CD4-positive, alpha-beta T cell treated with Interleukin-1 beta for 1 hour (primary cell): ENCODE measurements around the gene GDAP1L1.
"Not testable (repeated sequence)": the region's sequence is repeated elsewhere in the genome, so short reads cannot be mapped to it uniquely, and the experiment has no call there.

ENCODE experiments used
- DNase-seq, 2 donors: peaks; one replicate each; pipeline ENCODE4 v3.0.0-alpha.2; 2020 to 2022

Gene GDAP1L1

GRCh38 chr20:44256961-44257360 lies 9.9 kb downstream of the GDAP1L1 start:
- no peak for DNase-seq

- no peak for DNase-seq
Measured at GRCh38 chr20:44258226-44258890, 11.2 kb downstream of the GDAP1L1 start.

- DNase-seq, result no peak
Measured at GRCh38 chr20:44264287-44264686, 17.2 kb downstream of the GDAP1L1 start.

GRCh38 chr20:44268802-44269201 lies 21.7 kb downstream of the GDAP1L1 start:
- DNase-seq, result no peak

GRCh38 chr20:44271915-44272663 lies 25.0 kb downstream of the GDAP1L1 start:
- peak in 1 of 2 donors; percentile 2 for DNase-seq

- DNase-seq, result no peak
Measured at GRCh38 chr20:44273231-44274215, 26.4 kb downstream of the GDAP1L1 start.

- no peak for DNase-seq
Measured at GRCh38 chr20:44274303-44275017, 27.4 kb downstream of the GDAP1L1 start.

GRCh38 chr20:44279228-44279627 lies 32.1 kb downstream of the GDAP1L1 start:
- no peak for DNase-seq

- DNase-seq, result no peak
Measured at GRCh38 chr20:44280387-44280786, 33.3 kb downstream of the GDAP1L1 start.

- no peak for DNase-seq
Measured at GRCh38 chr20:44282192-44282591, 35.1 kb downstream of the GDAP1L1 start.

GRCh38 chr20:44284032-44284431 lies 36.9 kb downstream of the GDAP1L1 start:
- no peak for DNase-seq

- DNase-seq, result no peak
Measured at GRCh38 chr20:44287272-44288097, 40.4 kb downstream of the GDAP1L1 start.

GRCh38 chr20:44288252-44288651 lies 41.1 kb downstream of the GDAP1L1 start:
- peak in 1 of 2 donors; percentile 18 for DNase-seq

- no peak for DNase-seq
Measured at GRCh38 chr20:44291754-44292153, 44.6 kb downstream of the GDAP1L1 start.

- DNase-seq, result no peak
Measured at GRCh38 chr20:44296011-44296410, 48.9 kb downstream of the GDAP1L1 start.

GRCh38 chr20:44297721-44298120 lies 50.6 kb downstream of the GDAP1L1 start:
- no peak for DNase-seq

GRCh38 chr20:44299011-44299535 lies 52.0 kb downstream of the GDAP1L1 start:
- not testable (repeated sequence) for DNase-seq

GRCh38 chr20:44301285-44301684 lies 54.2 kb downstream of the GDAP1L1 start:
- no peak for DNase-seq

GRCh38 chr20:44302026-44302669 lies 55.0 kb downstream of the GDAP1L1 start:
- DNase-seq, result no peak

- DNase-seq, result no peak
Measured at GRCh38 chr20:44302736-44303135, 55.6 kb downstream of the GDAP1L1 start.

GRCh38 chr20:44304383-44304782 lies 57.3 kb downstream of the GDAP1L1 start:
- DNase-seq, result no peak
